Ishikawa (cell line): ENCODE data around the gene RFC5.

Experiments
- CEBPB ChIP-seq: IDR thresholded peaks from 2 replicates; pipeline ENCODE4 v1.6.1; 2012
- CREB1 ChIP-seq: IDR thresholded peaks from 2 replicates; pipeline ENCODE4 v1.6.1; 2012; ENCODE audit warnings: low read depth
- EGR1 ChIP-seq: IDR thresholded peaks from 2 replicates; pipeline ENCODE4 v1.6.1; 2012
- EP300 ChIP-seq: IDR thresholded peaks from 2 replicates; pipeline ENCODE4 v1.6.1; 2012; ENCODE audit warnings: borderline replicate concordance
- FOXM1 ChIP-seq: IDR thresholded peaks from 2 replicates; pipeline ENCODE4 v1.6.1; 2012; ENCODE audit warnings: low read depth, borderline replicate concordance
- NFIC ChIP-seq: IDR thresholded peaks from 2 replicates; pipeline ENCODE4 v1.6.1; 2012
- RAD21 ChIP-seq: IDR thresholded peaks from 2 replicates; pipeline ENCODE4 v1.6.1; 2012; ENCODE audit warnings: low read depth
- TAF1 ChIP-seq: IDR thresholded peaks from 2 replicates; pipeline ENCODE4 v1.6.1; 2012; ENCODE audit warnings: low read depth, mild to moderate bottlenecking
- TCF12 ChIP-seq: IDR thresholded peaks from 2 replicates; pipeline ENCODE4 v1.6.1; 2012; ENCODE audit warnings: low read depth
- TEAD4 ChIP-seq: IDR thresholded peaks from 2 replicates; pipeline ENCODE4 v1.6.1; 2012
- YY1 ChIP-seq: IDR thresholded peaks from 2 replicates; pipeline ENCODE4 v1.6.1; 2012; ENCODE audit warnings: low read depth
- ZBTB7A ChIP-seq: IDR thresholded peaks from 2 replicates; pipeline ENCODE4 v1.6.1; 2012; ENCODE audit warnings: low read depth
- TF ChIP-seq, protein P1 (sequence below): IDR thresholded peaks from 2 replicates; pipeline ENCODE4 v1.6.1; 2012; ENCODE audit warnings: low read depth, mild to moderate bottlenecking
- TF ChIP-seq, protein P2 (sequence below): IDR thresholded peaks from 2 replicates; pipeline ENCODE4 v1.6.1; 2012
- TF ChIP-seq, protein P3 (sequence below): IDR thresholded peaks from 2 replicates; pipeline ENCODE4 v1.6.1; 2012

RFC5 gene

DNA sequence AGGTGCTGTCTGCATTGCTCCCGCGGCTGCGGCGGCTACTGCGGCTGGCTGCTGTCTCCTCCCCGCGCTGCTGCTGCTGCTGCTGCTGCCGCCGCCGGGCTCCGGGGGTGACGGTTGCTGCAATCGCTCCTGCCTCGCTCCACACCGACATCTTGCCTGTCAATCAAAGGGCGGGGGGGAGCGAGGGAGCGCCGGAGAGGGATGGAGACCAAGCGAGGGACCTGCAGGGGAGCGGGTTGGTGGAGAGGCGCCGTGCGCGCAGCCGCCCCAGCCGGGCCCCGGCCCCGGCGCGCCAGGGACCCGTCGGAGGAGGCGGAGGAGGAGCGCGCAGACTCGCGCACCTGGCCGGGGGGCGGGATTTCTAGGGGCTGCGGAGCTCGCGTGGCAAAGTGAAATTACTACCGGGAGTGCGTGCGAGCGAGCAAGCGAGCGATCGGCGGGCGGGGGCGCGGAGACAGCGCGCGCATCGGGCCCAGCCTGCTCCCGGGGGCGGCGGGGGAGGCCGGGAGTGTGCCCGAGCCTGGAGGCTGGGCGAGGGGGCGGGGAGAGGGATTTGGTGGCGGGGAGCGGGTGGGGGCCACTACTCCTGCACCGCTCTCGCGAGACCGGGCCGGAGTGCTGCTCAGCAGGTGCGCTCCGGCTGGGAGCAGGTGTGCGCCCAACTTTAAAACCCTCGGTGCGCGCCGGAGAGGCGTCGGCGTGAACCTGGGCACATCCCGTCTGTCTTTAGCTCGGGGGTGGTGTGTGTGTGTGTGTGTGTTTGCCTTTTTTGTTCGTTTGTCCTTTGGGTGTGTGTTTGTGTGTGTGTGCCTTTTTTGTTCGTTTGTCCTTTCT, 47.5 kb upstream of the RFC5 start, which contains the start of gene KSR2:
Gene KSR2, minus strand, starts transcription at position 165 of the 834 bp plus-strand sequence. CDS start 735 bp downstream, outside the sequence.
- TF ChIP-seq ZBTB7A (no peak), EP300 (no peak), EGR1 (peak; percentile 44; the same call in 1 of the 2 replicates), RAD21 (no peak), YY1 (0 out of 2 replicates have a peak, but pooled peaks have one; percentile 65), FOXM1 (no peak), NFIC (no peak), TCF12 (0 out of 2 replicates have a peak, but pooled peaks have one; percentile 14), CREB1 (no peak), TEAD4 (0 out of 2 replicates have a peak, but pooled peaks have one; percentile 23), TAF1 (no peak), CEBPB (peak; percentile 41; the same call in 1 of the 2 replicates)
- TF ChIP-seq, protein P1, sequence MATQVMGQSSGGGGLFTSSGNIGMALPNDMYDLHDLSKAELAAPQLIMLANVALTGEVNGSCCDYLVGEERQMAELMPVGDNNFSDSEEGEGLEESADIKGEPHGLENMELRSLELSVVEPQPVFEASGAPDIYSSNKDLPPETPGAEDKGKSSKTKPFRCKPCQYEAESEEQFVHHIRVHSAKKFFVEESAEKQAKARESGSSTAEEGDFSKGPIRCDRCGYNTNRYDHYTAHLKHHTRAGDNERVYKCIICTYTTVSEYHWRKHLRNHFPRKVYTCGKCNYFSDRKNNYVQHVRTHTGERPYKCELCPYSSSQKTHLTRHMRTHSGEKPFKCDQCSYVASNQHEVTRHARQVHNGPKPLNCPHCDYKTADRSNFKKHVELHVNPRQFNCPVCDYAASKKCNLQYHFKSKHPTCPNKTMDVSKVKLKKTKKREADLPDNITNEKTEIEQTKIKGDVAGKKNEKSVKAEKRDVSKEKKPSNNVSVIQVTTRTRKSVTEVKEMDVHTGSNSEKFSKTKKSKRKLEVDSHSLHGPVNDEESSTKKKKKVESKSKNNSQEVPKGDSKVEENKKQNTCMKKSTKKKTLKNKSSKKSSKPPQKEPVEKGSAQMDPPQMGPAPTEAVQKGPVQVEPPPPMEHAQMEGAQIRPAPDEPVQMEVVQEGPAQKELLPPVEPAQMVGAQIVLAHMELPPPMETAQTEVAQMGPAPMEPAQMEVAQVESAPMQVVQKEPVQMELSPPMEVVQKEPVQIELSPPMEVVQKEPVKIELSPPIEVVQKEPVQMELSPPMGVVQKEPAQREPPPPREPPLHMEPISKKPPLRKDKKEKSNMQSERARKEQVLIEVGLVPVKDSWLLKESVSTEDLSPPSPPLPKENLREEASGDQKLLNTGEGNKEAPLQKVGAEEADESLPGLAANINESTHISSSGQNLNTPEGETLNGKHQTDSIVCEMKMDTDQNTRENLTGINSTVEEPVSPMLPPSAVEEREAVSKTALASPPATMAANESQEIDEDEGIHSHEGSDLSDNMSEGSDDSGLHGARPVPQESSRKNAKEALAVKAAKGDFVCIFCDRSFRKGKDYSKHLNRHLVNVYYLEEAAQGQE = no peak
- TF ChIP-seq, protein P2, sequence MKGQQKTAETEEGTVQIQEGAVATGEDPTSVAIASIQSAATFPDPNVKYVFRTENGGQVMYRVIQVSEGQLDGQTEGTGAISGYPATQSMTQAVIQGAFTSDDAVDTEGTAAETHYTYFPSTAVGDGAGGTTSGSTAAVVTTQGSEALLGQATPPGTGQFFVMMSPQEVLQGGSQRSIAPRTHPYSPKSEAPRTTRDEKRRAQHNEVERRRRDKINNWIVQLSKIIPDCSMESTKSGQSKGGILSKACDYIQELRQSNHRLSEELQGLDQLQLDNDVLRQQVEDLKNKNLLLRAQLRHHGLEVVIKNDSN = no peak
- TF ChIP-seq, protein P3, sequence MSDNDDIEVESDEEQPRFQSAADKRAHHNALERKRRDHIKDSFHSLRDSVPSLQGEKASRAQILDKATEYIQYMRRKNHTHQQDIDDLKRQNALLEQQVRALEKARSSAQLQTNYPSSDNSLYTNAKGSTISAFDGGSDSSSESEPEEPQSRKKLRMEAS = peak; percentile 89

DNA sequence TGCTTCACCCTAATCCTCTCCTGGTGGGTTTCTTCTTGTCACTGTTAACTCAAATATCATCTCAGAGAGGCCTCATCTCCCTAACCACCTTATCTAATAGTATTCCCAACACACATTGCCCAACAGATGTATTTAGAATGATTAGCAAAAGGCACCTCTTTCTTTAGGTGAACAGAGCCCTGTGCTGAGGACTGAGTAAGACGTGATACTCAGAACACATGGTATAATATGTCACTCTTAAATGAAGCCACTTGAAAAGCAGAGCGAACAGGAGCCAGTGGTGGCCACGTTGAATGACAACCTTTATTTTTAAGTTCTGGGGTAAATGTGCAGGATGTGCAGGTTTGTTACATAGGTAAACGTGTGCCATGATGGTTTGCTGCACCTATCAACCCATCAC, 46.2 kb upstream of the RFC5 start:
- TF ChIP-seq CREB1 = no peak
- no peak for TF ChIP-seq CEBPB
- no peak for TF ChIP-seq YY1
- TF ChIP-seq EGR1 = no peak
- TF ChIP-seq TEAD4 = no peak
- TF ChIP-seq RAD21 = no peak
- TF ChIP-seq ZBTB7A = no peak
- TF ChIP-seq FOXM1 = no peak
- TF ChIP-seq NFIC = no peak
- no peak for TF ChIP-seq TCF12
- TF ChIP-seq EP300 = no peak
- no peak for TF ChIP-seq TAF1
- TF ChIP-seq, protein P1 = no peak
- TF ChIP-seq, protein P2 = no peak
- TF ChIP-seq, protein P3 = no peak

DNA sequence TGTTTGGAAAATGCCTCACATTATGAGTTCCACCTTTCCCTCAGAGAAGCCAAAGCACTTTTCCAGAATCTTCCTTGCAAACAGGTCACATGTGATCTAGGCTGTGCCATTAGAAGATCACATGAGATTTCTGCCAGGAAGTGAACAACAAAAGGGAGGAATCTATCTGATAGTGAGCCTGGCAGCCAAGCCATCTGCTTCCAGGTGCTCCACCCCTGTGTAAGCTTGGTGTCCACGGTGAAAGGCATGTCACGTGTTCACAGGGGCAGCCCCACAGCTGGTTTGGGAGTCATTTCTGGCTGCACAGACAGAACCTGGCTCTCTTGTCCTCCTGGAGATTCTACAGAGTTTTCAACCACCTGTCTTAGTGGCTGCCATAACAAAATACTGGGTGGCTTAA, 44.2 kb upstream of the RFC5 start:
- TF ChIP-seq FOXM1 (no peak), TEAD4 (no peak), TAF1 (no peak), YY1 (no peak), NFIC (no peak), TCF12 (no peak), CREB1 (no peak), EGR1 (no peak), CEBPB (no peak), RAD21 (no peak)
- TF ChIP-seq, protein P2 = no peak
- TF ChIP-seq, protein P1 = no peak
- TF ChIP-seq, protein P3 = no peak
